ENCODE data around the gene PADI1.

Gene PADI1

GRCh38 chr1:17265950-17266349 is 61.0 kb downstream of the PADI1 start:
- Mint-ChIP-seq H3K4me1 (no peaks in the 10 kb centered on the region), H3K4me3 (no peak overlapping the region), H3K9me3 (no peaks in the 10 kb centered on the region), H3K36me3 (ENCODE audit: low read depth) (no peaks in the 10 kb centered on the region), H3K27me3 (no peaks in the 10 kb centered on the region), H3K27ac (no peak overlapping the region)
- DNase-seq (no peak), ATAC-seq (no peak)

GRCh38 chr1:17270891-17271765 is 66.2 kb downstream of the PADI1 start:
- Mint-ChIP-seq H3K27me3 (peaks cover 3% of the 10 kb centered on the region), H3K4me1 (no peaks in the 10 kb centered on the region), H3K36me3 (ENCODE audit: low read depth) (no peaks in the 10 kb centered on the region), H3K4me3 (no peak overlapping the region), H3K27ac (no peak overlapping the region), H3K9me3 (no peaks in the 10 kb centered on the region)
- ATAC-seq = no peak
- no peak for DNase-seq

- Mint-ChIP-seq H3K27ac (no peak overlapping the region), H3K4me3 (no peak overlapping the region), H3K4me1 (no peaks in the 10 kb centered on the region), H3K9me3 (no peaks in the 10 kb centered on the region), H3K27me3 (peaks cover 3% of the 10 kb centered on the region), H3K36me3 (ENCODE audit: low read depth) (no peaks in the 10 kb centered on the region)
- no peak for DNase-seq
- no peak for ATAC-seq
Observed at GRCh38 chr1:17272066-17272465, 67.1 kb downstream of the PADI1 start.

- H3K9me3 Mint-ChIP-seq = no peaks in the 10 kb centered on the region
- ATAC-seq (no peak), DNase-seq (no peak)
- no peak overlapping the region for H3K4me3 Mint-ChIP-seq
- peaks cover 3% of the 10 kb centered on the region for H3K27me3 Mint-ChIP-seq
- H3K27ac Mint-ChIP-seq = no peak overlapping the region
- no peaks in the 10 kb centered on the region for H3K4me1 Mint-ChIP-seq
- no peaks in the 10 kb centered on the region for H3K36me3 Mint-ChIP-seq (ENCODE audit: low read depth)
Observed at GRCh38 chr1:17272646-17273045, 67.7 kb downstream of the PADI1 start.

GRCh38 chr1:17273096-17273495 is 68.2 kb downstream of the PADI1 start:
- DNase-seq = no peak
- Mint-ChIP-seq H3K4me3 (no peak overlapping the region), H3K27me3 (peaks cover 3% of the 10 kb centered on the region), H3K4me1 (no peaks in the 10 kb centered on the region), H3K36me3 (ENCODE audit: low read depth) (no peaks in the 10 kb centered on the region), H3K9me3 (no peaks in the 10 kb centered on the region), H3K27ac (no peak overlapping the region)
- no peak for ATAC-seq

- Mint-ChIP-seq H3K27me3 (peaks cover 3% of the 10 kb centered on the region), H3K4me3 (no peak overlapping the region), H3K4me1 (no peaks in the 10 kb centered on the region), H3K9me3 (no peaks in the 10 kb centered on the region), H3K27ac (no peak overlapping the region), H3K36me3 (ENCODE audit: low read depth) (no peaks in the 10 kb centered on the region)
- DNase-seq (peak; percentile 63), ATAC-seq (peak; percentile 34)
Observed at GRCh38 chr1:17274186-17275170, 69.5 kb downstream of the PADI1 start.

GRCh38 chr1:17276568-17276967 is 71.6 kb downstream of the PADI1 start:
- no peak for ATAC-seq
- DNase-seq = no peak
- Mint-ChIP-seq H3K27ac (no peak overlapping the region), H3K36me3 (ENCODE audit: low read depth) (no peaks in the 10 kb centered on the region), H3K27me3 (peaks cover 6% of the 10 kb centered on the region), H3K4me1 (no peaks in the 10 kb centered on the region), H3K9me3 (no peaks in the 10 kb centered on the region), H3K4me3 (no peak overlapping the region)

- Mint-ChIP-seq H3K27me3 (peaks cover 11% of the 10 kb centered on the region), H3K4me1 (peaks cover 2% of the 10 kb centered on the region), H3K9me3 (no peaks in the 10 kb centered on the region), H3K4me3 (no peak overlapping the region), H3K27ac (no peak overlapping the region), H3K36me3 (ENCODE audit: low read depth) (no peaks in the 10 kb centered on the region)
- no peak for ATAC-seq
- DNase-seq = no peak
Observed at GRCh38 chr1:17277511-17278159, 72.7 kb downstream of the PADI1 start.

- Mint-ChIP-seq H3K4me1 (peaks cover 2% of the 10 kb centered on the region), H3K27me3 (peaks cover 14% of the 10 kb centered on the region), H3K4me3 (no peak overlapping the region), H3K36me3 (ENCODE audit: low read depth) (no peaks in the 10 kb centered on the region), H3K27ac (no peak overlapping the region), H3K9me3 (no peaks in the 10 kb centered on the region)
- no peak for DNase-seq
- no peak for ATAC-seq
Observed at GRCh38 chr1:17278996-17279830, 74.3 kb downstream of the PADI1 start.

GRCh38 chr1:17280436-17280835 is 75.5 kb downstream of the PADI1 start:
- Mint-ChIP-seq H3K36me3 (ENCODE audit: low read depth) (no peaks in the 10 kb centered on the region), H3K27me3 (peaks cover 18% of the 10 kb centered on the region), H3K4me3 (no peak overlapping the region), H3K9me3 (no peaks in the 10 kb centered on the region), H3K4me1 (peaks cover 2% of the 10 kb centered on the region), H3K27ac (no peak overlapping the region)
- ATAC-seq (no peak), DNase-seq (no peak)

GRCh38 chr1:17280894-17281293 is 76.0 kb downstream of the PADI1 start:
- peaks cover 2% of the 10 kb centered on the region for H3K4me1 Mint-ChIP-seq
- H3K27me3 Mint-ChIP-seq = peaks cover 17% of the 10 kb centered on the region
- no peaks in the 10 kb centered on the region for H3K36me3 Mint-ChIP-seq (ENCODE audit: low read depth)
- H3K27ac Mint-ChIP-seq = no peak overlapping the region
- H3K4me3 Mint-ChIP-seq = no peak overlapping the region
- ATAC-seq (no peak), DNase-seq (no peak)
- no peaks in the 10 kb centered on the region for H3K9me3 Mint-ChIP-seq

GRCh38 chr1:17281775-17282181 is 76.8 kb downstream of the PADI1 start:
- no peak for ATAC-seq

GRCh38 chr1:17282836-17283235 is 77.9 kb downstream of the PADI1 start:
- no peaks in the 10 kb centered on the region for H3K9me3 Mint-ChIP-seq
- ATAC-seq (no peak), DNase-seq (no peak)
- H3K27ac Mint-ChIP-seq = no peak overlapping the region
- peaks cover 2% of the 10 kb centered on the region for H3K4me1 Mint-ChIP-seq
- H3K36me3 Mint-ChIP-seq (ENCODE audit: low read depth) = no peaks in the 10 kb centered on the region
- H3K4me3 Mint-ChIP-seq = no peak overlapping the region
- peaks cover 17% of the 10 kb centered on the region for H3K27me3 Mint-ChIP-seq

More at GRCh38 chr1:17281775-17282181, 76.8 kb downstream of the PADI1 start:
- Mint-ChIP-seq H3K9me3 (no peaks in the 10 kb centered on the region), H3K4me1 (peaks cover 2% of the 10 kb centered on the region), H3K27me3 (peaks cover 17% of the 10 kb centered on the region), H3K36me3 (ENCODE audit: low read depth) (no peaks in the 10 kb centered on the region), H3K27ac (no peak overlapping the region), H3K4me3 (no peak overlapping the region)
- no peak for DNase-seq

- Mint-ChIP-seq H3K4me3 (no peak overlapping the region), H3K27ac (no peak overlapping the region), H3K4me1 (peaks cover 2% of the 10 kb centered on the region), H3K9me3 (no peaks in the 10 kb centered on the region), H3K36me3 (ENCODE audit: low read depth) (no peaks in the 10 kb centered on the region), H3K27me3 (peaks cover 12% of the 10 kb centered on the region)
- ATAC-seq = no peak
- no peak for DNase-seq
Observed at GRCh38 chr1:17286646-17287045, 81.7 kb downstream of the PADI1 start.

All from activated naive CD8-positive, alpha-beta T cell treated with anti-CD3 and anti-CD28 coated beads, Interleukin-2, amount 50 U/mL, for 24 hours (primary cell).